HepG2 (cell line): ENCODE measurements around the gene ARHGAP15. TPM values are rescaled to one million over a fixed set of nuclear protein-coding genes. Genes with fewer than 3 reads are reported as not detected.

Experiments
- ATAC-seq: fragments of 200-7000 bp; cut with Tn5 transposase; 3 replicates; pipeline ENCODE4 v1.9.1; 2020; ENCODE audit warnings: mild to moderate bottlenecking, moderate library complexity
- BruUV-seq: library from RNA; stranded (reverse); fragments of 400-500 nt; replicated peaks from 2 replicates; lab custom pipeline; 2021; lab: Mats Ljungman, UMichigan
- CTCF ChIA-PET: fragments of 300-600 bp; formaldehyde crosslinking; extraction: SDS; loops from one replicate; lab custom pipeline; 2021; ENCODE audit warnings: low total read pairs, inconsistent platforms, low intra/inter-chr PET ratio; lab: Yijun Ruan, JAX
- POLR2A ChIA-PET: fragments of 350-600 bp; sonication (Branson Sonifier 250); formaldehyde crosslinking; loops from one replicate; lab custom pipeline; 2020; ENCODE audit warnings: antibody characterized with exemption, inconsistent platforms; lab: Yijun Ruan, JAX
- DNase-seq: peaks from one replicate; pipeline ENCODE4 v3.0.0-alpha.2; 2015; ENCODE audit warnings: low spot score
- FAIRE-seq: peaks from 3 replicates; lab custom pipeline; 2011; peaks lifted over from hg19 to GRCh38; lab: Jason Lieb, UNC
- H2AFZ ChIP-seq: one replicate; pipeline ENCODE4 v1.6.1; 2011; ENCODE audit warnings: low read length, inconsistent platforms
- H3K27ac ChIP-seq: fragments of 300-600 bp; 3 replicates; pipeline ENCODE4 v1.8.0; 2011; ENCODE audit warnings: mixed run types, mild to moderate bottlenecking, mixed read lengths, low read length, inconsistent platforms; ENCODE audit not compliant: insufficient read depth; ENCODE audit errors: extremely low read length
- H3K27me3 ChIP-seq, 2 experiments: fragments of 200-600 bp in 1 of 2; 2 replicates in 1 of 2; 3 replicates in 1 of 2; pipeline versions ENCODE4 v1.6.0 to v1.8.0; 2011; ENCODE audit warnings: low read length in 2 of 2, mild to moderate bottlenecking in 2 of 2, moderate library complexity in 2 of 2, inconsistent platforms in 1 of 2; ENCODE audit not compliant: insufficient read depth in 2 of 2, control insufficient read depth in 1 of 2
- H3K36me3 ChIP-seq, 2 experiments: fragments of 200-600 bp in 1 of 2; replicated peaks in 1 of 2; 2 replicates in 1 of 2; 3 replicates in 1 of 2; pipeline versions ENCODE4 v1.5.1 to v1.8.0; 2011; ENCODE audit warnings: low read length in 2 of 2, inconsistent platforms in 1 of 2; ENCODE audit not compliant: insufficient read depth in 2 of 2, control insufficient read depth in 1 of 2
- H3K4me1 ChIP-seq: 2 replicates; pipeline ENCODE4 v1.5.1; 2012; ENCODE audit warnings: low read length, inconsistent platforms; ENCODE audit not compliant: insufficient read depth
- H3K4me2 ChIP-seq: 2 replicates; pipeline ENCODE4 v1.6.0; 2011; ENCODE audit warnings: low read depth, low read length, inconsistent platforms
- H3K4me3 ChIP-seq, 3 experiments: fragments of 200-600 bp in 1 of 3; sonication (generic), shearing (Covaris generic) in 1 of 3; replicated peaks in 1 of 3; 2 replicates each; pipeline ENCODE4 v1.5.1; 2011 to 2016; ENCODE audit warnings: low read length in 3 of 3, inconsistent platforms in 2 of 3, low read depth in 2 of 3, mild to moderate bottlenecking in 2 of 3, control low read depth in 1 of 3, mixed read lengths in 1 of 3; ENCODE audit not compliant: insufficient read depth in 1 of 3
- H3K79me2 ChIP-seq: one replicate; pipeline ENCODE4 v1.6.1; 2011; ENCODE audit warnings: low read length, inconsistent platforms; ENCODE audit not compliant: insufficient read depth
- H3K9ac ChIP-seq: 2 replicates; pipeline ENCODE4 v1.6.0; 2011; ENCODE audit warnings: mild to moderate bottlenecking, low read depth, low read length, inconsistent platforms; ENCODE audit not compliant: insufficient read depth
- H3K9me3 ChIP-seq: 2 replicates; pipeline ENCODE4 v1.5.1; 2012; ENCODE audit warnings: mild to moderate bottlenecking, low read length
- H4K20me1 ChIP-seq: 2 replicates; pipeline ENCODE4 v1.6.0; 2011; ENCODE audit warnings: inconsistent platforms, mild to moderate bottlenecking, low read length, moderate library complexity; ENCODE audit not compliant: insufficient read depth
- AGO2 ChIP-seq: fragments of 200-400 bp; formaldehyde crosslinking; optimal IDR thresholded peaks from 2 replicates; pipeline ENCODE3; 2017; ENCODE audit warnings: mild to moderate bottlenecking, low read depth, low read length, moderate library complexity
- BCL3 ChIP-seq: sonication (generic); formaldehyde crosslinking; IDR thresholded peaks from 2 replicates; pipeline ENCODE4 v1.5.1; 2020; ENCODE audit warnings: mild to moderate bottlenecking, missing genetic modification reagents, moderate library complexity
- CEBPZ ChIP-seq: IDR thresholded peaks from 2 replicates; pipeline ENCODE4 v1.6.1; 2012; ENCODE audit warnings: low read length, improper control_type of control experiment
- GLMP ChIP-seq: sonication (generic); formaldehyde crosslinking; IDR thresholded peaks from 2 replicates; pipeline ENCODE4 v1.9.0; 2021; ENCODE audit warnings: missing genetic modification reagents, mild to moderate bottlenecking, borderline replicate concordance
- KLF6 ChIP-seq: IDR thresholded peaks from 2 replicates; pipeline ENCODE4 v1.8.0; 2016; ENCODE audit warnings: missing biosample characterization, missing genetic modification reagents
- KMT2A ChIP-seq: sonication (generic); formaldehyde crosslinking; IDR thresholded peaks from 2 replicates; pipeline ENCODE4 v1.4.0; 2020; ENCODE audit warnings: missing genetic modification reagents
- MAF1 ChIP-seq: sonication (generic); formaldehyde crosslinking; IDR thresholded peaks from 2 replicates; pipeline ENCODE4 v1.5.0; 2020; ENCODE audit warnings: missing genetic modification reagents, borderline replicate concordance
- MEIS1 ChIP-seq: sonication (generic); formaldehyde crosslinking; IDR thresholded peaks from 2 replicates; pipeline ENCODE4 v1.9.0; 2021; ENCODE audit warnings: mild to moderate bottlenecking, missing genetic modification reagents, moderate library complexity, borderline replicate concordance
- MEIS2 ChIP-seq: sonication (generic); formaldehyde crosslinking; IDR thresholded peaks from 2 replicates; pipeline ENCODE4 v1.9.0; 2021; ENCODE audit warnings: mild to moderate bottlenecking, missing genetic modification reagents
- SATB2 ChIP-seq: sonication (generic); formaldehyde crosslinking; IDR thresholded peaks from 2 replicates; pipeline ENCODE4 v1.5.0; 2020; ENCODE audit warnings: missing genetic modification reagents
- STAT6 ChIP-seq: sonication (generic); formaldehyde crosslinking; IDR thresholded peaks from 2 replicates; pipeline ENCODE4 v1.4.0; 2020; ENCODE audit warnings: missing genetic modification reagents, mild to moderate bottlenecking, borderline replicate concordance
- THAP7 ChIP-seq: sonication (generic); formaldehyde crosslinking; IDR thresholded peaks from 2 replicates; pipeline ENCODE4 v1.8.1; 2023; ENCODE audit warnings: mild to moderate bottlenecking, missing genetic modification reagents
- YEATS2 ChIP-seq: sonication (generic); formaldehyde crosslinking; IDR thresholded peaks from 2 replicates; pipeline ENCODE4 v1.4.0; 2020; ENCODE audit warnings: missing genetic modification reagents, borderline replicate concordance
- ZBTB20 ChIP-seq: sonication (generic); formaldehyde crosslinking; IDR thresholded peaks from 2 replicates; pipeline ENCODE4 v1.8.1; 2023; ENCODE audit warnings: missing genetic modification reagents, low read depth, mild to moderate bottlenecking, borderline replicate concordance
- ZNF790 ChIP-seq: sonication (generic); formaldehyde crosslinking; IDR thresholded peaks from 2 replicates; pipeline ENCODE4 v1.8.0; 2022; ENCODE audit warnings: missing genetic modification reagents, mild to moderate bottlenecking, borderline replicate concordance
- WGBS: methylation state at CpG from one replicate; pipeline ENCODE4 v1.1.6; 2017; ENCODE audit warnings: low lambda C conversion rate; 5-methylcytosine and 5-hydroxymethylcytosine counted together
- in situ Hi-C: cut with HindIII; loops from 2 replicates; pipeline ENCODE4 v1.10.0; 2017; ENCODE audit warnings: low pct_unique_long_range_greater_than_20kb; ENCODE audit not compliant: extremely low pct_ligation_motif_present
- intact Hi-C: fragments of 100-400 bp; cut with micrococcal nuclease; formaldehyde crosslinking; loops from one replicate; pipeline ENCODE4 v1.10.0; 2022; ENCODE audit not compliant: unreplicated experiment
- polyA plus RNA-seq, 8 experiments: library from polyadenylated mRNA; depleted of rRNA in 3 of 8; stranded (reverse) in 7 of 8; unstranded in 1 of 8; fragments of >200 nt; fragmentation: Illumina TruSeq in 4 of 8; extraction: Trizol in 4 of 8; gene quantifications; 2 replicates each; pipeline versions ENCODE4 v1.2.1 to v1.2.3, GENCODE V29; 2011 to 2016; ENCODE audit warnings: low read depth in 4 of 8, missing spikeins in 1 of 8, mixed read lengths in 1 of 8; ENCODE audit not compliant: insufficient read depth in 1 of 8
- total RNA-seq, 5 experiments: library from RNA; depleted of rRNA; stranded (reverse); fragments of >200 nt; fragmentation: Illumina TruSeq; extraction: Trizol; gene quantifications; 2 replicates each; pipeline ENCODE4 v1.2.3, GENCODE V29; 2016; ENCODE audit warnings: low read depth in 1 of 5

ARHGAP15 gene
- total and polyA plus RNA-seq, 2 of the 13 experiments (the other 11 are each of a cell fraction or from before 2014, with no cell fraction given), result 0.04 TPM; not detected in 1

GRCh38 chr2:143802242-143802641, 673.0 kb downstream of the ARHGAP15 start:
- DNase-seq (no peak), ATAC-seq (no peak), FAIRE-seq (no peak)
- H3K27me3 ChIP-seq, result peaks cover 0 to 6% of the 10 kb centered on the region in 2 experiments; a peak in 1 of 5 replicates
- H3K4me3 ChIP-seq, result no peak overlapping the region
- no TSS peak for BruUV-seq
- H3K9ac ChIP-seq, result no peak overlapping the region
- ChIA-PET CTCF (no interaction called here), POLR2A (no interaction called here)
- H2AFZ ChIP-seq, result no peak overlapping the region
- H3K79me2 ChIP-seq, result no peaks in the 10 kb centered on the region
- intact Hi-C loops, result no loop called here
- H3K36me3 ChIP-seq, result no peaks in the 10 kb centered on the region
- no peaks in the 10 kb centered on the region for H3K9me3 ChIP-seq
- H3K4me2 ChIP-seq, result no peak overlapping the region
- H3K27ac ChIP-seq, result no peak overlapping the region
- no peaks in the 10 kb centered on the region for H3K4me1 ChIP-seq
- in situ Hi-C loops, result no loop called here
- no peaks in the 10 kb centered on the region for H4K20me1 ChIP-seq
- WGBS, result 2% methylated on average over 4 of the region's 4 CpGs
- TF ChIP-seq YEATS2 (CRISPR knock-in tag) (no peak), KMT2A (CRISPR knock-in tag) (no peak), ZBTB20 (CRISPR knock-in tag) (no peak), THAP7 (CRISPR knock-in tag) (no peak), MEIS2 (no peak), KLF6 (CRISPR knock-in tag) (no peak), AGO2 (no peak), BCL3 (no peak), MAF1 (CRISPR knock-in tag) (no peak), SATB2 (CRISPR knock-in tag) (no peak), GLMP (CRISPR knock-in tag) (no peak), MEIS1 (CRISPR knock-in tag) (no peak), CEBPZ (no peak), STAT6 (CRISPR knock-in tag) (no peak), ZNF790 (CRISPR knock-in tag) (no peak)
